Measurements from ENCODE around the gene ARHGEF2. TPM values are rescaled to one million over a fixed set of nuclear protein-coding genes. Genes with fewer than 3 reads are reported as not detected.
A peak's percentile ranks its signal among the peaks of the same experiment; 100 is the strongest.

The ARHGEF2 gene
- total and polyA plus RNA-seq, 11 donors: 23.9 to 98.6 (median 57.0) TPM

DNA sequence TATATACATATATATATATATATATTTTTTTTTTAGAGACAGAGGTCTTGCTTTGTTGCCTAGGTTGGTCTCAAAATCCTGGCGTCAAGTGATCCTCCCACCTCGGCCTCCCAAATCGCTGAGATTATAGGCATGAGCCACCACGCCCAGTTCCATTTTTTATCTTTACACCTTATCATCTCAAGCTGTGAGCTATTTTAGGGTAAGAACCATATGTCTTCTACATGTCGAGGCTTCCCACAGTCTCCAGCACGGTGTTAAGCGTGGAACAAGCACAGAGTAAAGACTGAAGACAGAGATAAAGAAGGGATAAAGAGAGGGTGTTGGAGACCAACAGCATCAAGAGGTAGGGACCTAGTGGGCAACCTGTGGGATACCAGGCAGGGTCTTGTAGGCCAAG lies 14.2 kb downstream of the ARHGEF2 start:
- Histone ChIP-seq H3K4me3 (no peak overlapping the region), H3K36me3 (peaks cover 4 to 100% (median 91%) of the 10 kb centered on the region in 9 donors)
- WGBS, 4 donors: 51 to 75% (median 57%) methylated on average over 7 of the region's 7 CpGs

DNA sequence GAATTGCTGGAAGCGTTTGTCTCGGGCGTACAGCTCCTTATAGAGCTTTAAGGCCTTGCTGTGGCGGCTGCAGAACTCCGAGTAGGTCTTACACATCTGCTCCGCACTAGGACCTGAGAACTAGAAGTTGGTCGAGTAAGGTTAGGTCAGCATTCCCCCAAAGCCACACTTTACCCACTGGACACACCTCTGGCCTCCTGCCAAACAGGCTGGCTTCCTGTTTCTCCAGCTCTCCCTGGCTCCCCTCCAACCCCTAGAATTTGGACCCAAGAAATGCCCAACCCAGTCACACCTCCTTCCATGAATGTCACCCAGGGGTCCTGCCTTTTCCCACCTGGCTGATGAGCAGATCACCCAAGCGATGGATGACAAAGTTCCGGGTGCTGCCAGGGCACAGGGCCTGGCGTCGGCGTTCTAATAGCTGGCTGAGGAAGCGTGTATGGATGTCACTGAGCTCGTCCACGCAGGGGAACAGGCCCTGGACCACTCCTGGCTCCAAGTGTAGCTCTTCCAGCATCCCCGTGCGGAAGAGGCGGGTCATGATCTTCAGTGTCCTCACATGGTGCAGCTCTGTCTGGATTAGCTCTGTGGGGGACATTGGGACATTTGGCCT lies 15.6 kb downstream of the ARHGEF2 start:
- DNase-seq: peak in 4 of 5 donors; percentile 59 to 76 (median 69)
- peaks cover 18 to 77% (median 53%) of the 10 kb centered on the region in 12 donors for H3K4me1 ChIP-seq
- peak overlapping the region in 11 of 12 donors; percentile 58 to 89 (median 71) for H3K27ac ChIP-seq
- WGBS, 4 donors: 46 to 60% (median 49%) methylated on average over 11 to 18 of the region's 18 CpGs
- H3K9me3 ChIP-seq: no peaks in the 10 kb centered on the region
- no peak overlapping the region for H3K4me3 ChIP-seq
- ATAC-seq: no peak
- H3K36me3 ChIP-seq: peaks cover 4 to 100% (median 93%) of the 10 kb centered on the region in 9 donors
- TF ChIP-seq, protein P1, sequence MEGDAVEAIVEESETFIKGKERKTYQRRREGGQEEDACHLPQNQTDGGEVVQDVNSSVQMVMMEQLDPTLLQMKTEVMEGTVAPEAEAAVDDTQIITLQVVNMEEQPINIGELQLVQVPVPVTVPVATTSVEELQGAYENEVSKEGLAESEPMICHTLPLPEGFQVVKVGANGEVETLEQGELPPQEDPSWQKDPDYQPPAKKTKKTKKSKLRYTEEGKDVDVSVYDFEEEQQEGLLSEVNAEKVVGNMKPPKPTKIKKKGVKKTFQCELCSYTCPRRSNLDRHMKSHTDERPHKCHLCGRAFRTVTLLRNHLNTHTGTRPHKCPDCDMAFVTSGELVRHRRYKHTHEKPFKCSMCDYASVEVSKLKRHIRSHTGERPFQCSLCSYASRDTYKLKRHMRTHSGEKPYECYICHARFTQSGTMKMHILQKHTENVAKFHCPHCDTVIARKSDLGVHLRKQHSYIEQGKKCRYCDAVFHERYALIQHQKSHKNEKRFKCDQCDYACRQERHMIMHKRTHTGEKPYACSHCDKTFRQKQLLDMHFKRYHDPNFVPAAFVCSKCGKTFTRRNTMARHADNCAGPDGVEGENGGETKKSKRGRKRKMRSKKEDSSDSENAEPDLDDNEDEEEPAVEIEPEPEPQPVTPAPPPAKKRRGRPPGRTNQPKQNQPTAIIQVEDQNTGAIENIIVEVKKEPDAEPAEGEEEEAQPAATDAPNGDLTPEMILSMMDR (IDR thresholded peaks at IDR 0.05): no peak
- no peak for TF ChIP-seq POLR2A (IDR thresholded peaks at IDR 0.05)
- H3K27me3 ChIP-seq: no peaks in the 10 kb centered on the region
- intact Hi-C loops (cut with DNase I): loop anchor here in 2 of 10 donors (1.0 kb wide), 2 partner anchors 17 to 27 kb away; no protein-coding TSS in a partner anchor

More for the DNA sequence above, 14.2 kb downstream of the ARHGEF2 start:
- Histone ChIP-seq H3K4me1 (peaks cover 29 to 92% (median 68%) of the 10 kb centered on the region in 12 donors), H3K27ac (peak overlapping the region in 2 of 12 donors; percentile 15 to 98), H3K27me3 (no peaks in the 10 kb centered on the region), H3K9me3 (no peaks in the 10 kb centered on the region)
- TF ChIP-seq POLR2A (IDR thresholded peaks at IDR 0.05): no peak
- TF ChIP-seq, protein P1 (IDR thresholded peaks at IDR 0.05): no peak
- DNase-seq (no peak), ATAC-seq (no peak)
- intact Hi-C loops (cut with DNase I): loop anchor here in 1 of 10 donors (2.0 kb wide), 1 partner anchor 21 kb away; no protein-coding TSS in a partner anchor

DNA sequence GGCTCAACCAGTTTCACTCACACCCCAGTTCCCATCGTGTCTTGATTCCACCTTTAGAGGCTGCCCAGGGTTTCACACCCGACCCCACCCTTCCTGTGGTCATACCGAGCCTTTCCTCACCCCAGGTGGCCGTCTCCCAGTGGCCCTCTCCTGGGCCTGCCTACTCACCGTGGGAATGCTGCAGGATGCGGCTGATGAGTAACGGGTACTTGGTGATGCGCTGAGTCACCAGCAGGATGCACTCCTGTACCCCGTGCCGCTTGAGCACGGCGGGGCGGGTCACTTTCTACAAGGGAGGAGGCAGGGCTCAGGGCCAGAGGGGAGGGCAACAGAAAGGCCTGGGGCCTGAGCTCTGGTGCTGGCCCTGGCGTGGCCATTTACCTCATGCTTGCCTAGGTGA lies 16.4 kb downstream of the ARHGEF2 start:
- TF ChIP-seq POLR2A (IDR thresholded peaks at IDR 0.05): no peak
- TF ChIP-seq, protein P1 (IDR thresholded peaks at IDR 0.05): peak in 10 of 12 donors; percentile 20 to 54 (median 36)
- 31 to 51% (median 40%) methylated on average over 14 of the region's 14 CpGs for WGBS, 4 donors
- Histone ChIP-seq H3K9me3 (no peaks in the 10 kb centered on the region), H3K27ac (peak overlapping the region in 11 of 12 donors; percentile 58 to 89 (median 71)), H3K27me3 (no peaks in the 10 kb centered on the region), H3K4me1 (peaks cover 18 to 70% (median 45%) of the 10 kb centered on the region in 12 donors), H3K36me3 (peaks cover 4 to 100% (median 99%) of the 10 kb centered on the region in 9 donors), H3K4me3 (peak overlapping the region in 1 of 12 donors; percentile 5)
- peak; percentile 50 to 81 (median 72) for ATAC-seq
- peak; percentile 61 to 87 (median 72) for DNase-seq
- intact Hi-C loops (cut with DNase I): loop anchor here in 3 of 10 donors (1.0 kb wide), 2 partner anchors 17 to 27 kb away; no protein-coding TSS in a partner anchor

DNA sequence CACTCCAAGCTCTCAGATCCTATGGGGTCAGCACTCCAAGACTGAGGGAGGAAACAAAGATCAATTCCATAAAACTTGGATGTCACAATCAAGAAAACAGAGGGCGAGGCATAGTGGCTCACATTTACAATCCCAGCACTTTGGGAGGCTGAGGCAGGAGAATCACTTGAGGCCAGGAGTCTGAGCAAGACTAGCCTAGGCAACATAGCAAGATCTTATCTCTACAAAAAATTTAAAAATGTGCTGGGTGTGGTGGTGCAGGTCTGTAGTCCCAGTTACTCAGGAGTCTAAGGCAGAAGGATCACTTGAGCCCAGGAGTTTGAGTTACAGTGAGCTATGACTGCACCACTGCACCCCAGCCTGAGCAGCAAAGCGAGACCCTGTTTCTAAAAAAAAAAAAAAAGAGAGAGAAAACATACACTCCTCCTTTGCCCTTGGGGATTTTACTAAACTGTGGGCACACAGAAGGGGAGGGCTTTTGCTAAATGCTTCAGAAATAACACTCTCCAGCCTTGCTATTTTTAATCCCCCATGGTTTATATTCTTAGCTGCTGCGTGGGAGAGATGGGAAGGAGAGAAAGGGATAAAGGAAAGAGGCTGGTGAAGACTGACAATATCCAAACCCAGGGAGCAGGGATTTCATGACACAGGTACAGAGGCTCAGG lies 18.1 kb downstream of the ARHGEF2 start:
- Histone ChIP-seq H3K9me3 (no peaks in the 10 kb centered on the region), H3K4me3 (no peak overlapping the region), H3K27me3 (no peaks in the 10 kb centered on the region), H3K4me1 (peaks cover 11 to 53% (median 33%) of the 10 kb centered on the region in 12 donors), H3K36me3 (peaks cover 1 to 100% (median 99%) of the 10 kb centered on the region in 9 donors), H3K27ac (peak overlapping the region in 11 of 12 donors; percentile 58 to 89 (median 71))
- 62 to 71% (median 63%) methylated on average over 3 of the region's 3 CpGs for WGBS, 4 donors
- ATAC-seq (peak in 3 of 4 donors; percentile 12 to 20 (median 12)), DNase-seq (no peak)
- intact Hi-C loops (cut with DNase I): no loop called here
- TF ChIP-seq, protein P1 (IDR thresholded peaks at IDR 0.05): no peak
- TF ChIP-seq POLR2A (IDR thresholded peaks at IDR 0.05): no peak
